Activated CD4-positive, alpha-beta T cell treated with anti-CD3 and anti-CD28 coated beads, Interleukin-2, amount 10 ng/mL, durations not matched to agents 7 days and 5 days (primary cell): ENCODE measurements around the gene MSRB2. TPM values are rescaled to one million over a fixed set of nuclear protein-coding genes. Genes with fewer than 3 reads are reported as not detected.
A peak's percentile ranks its signal among the peaks of the same experiment; 100 is the strongest.

Source experiments
- CTCF ChIA-PET: fragments of 350-600 bp; sonication (Branson Sonifier 250); formaldehyde crosslinking; loops from one replicate; lab custom pipeline; 2021; ENCODE audit warnings: antibody characterized with exemption; lab: Charles Lee
- POLR2A ChIA-PET: fragments of 350-600 bp; sonication (Branson Sonifier 250); formaldehyde crosslinking; loops from one replicate; lab custom pipeline; 2021; ENCODE audit warnings: antibody characterized with exemption; lab: Charles Lee
- DNase-seq: peaks from one replicate; pipeline ENCODE4 v3.0.0-alpha.2; 2020
- H3K27ac Mint-ChIP-seq: one replicate; pipeline ENCODE4 v1.8.0; 2021; ENCODE audit warnings: mild to moderate bottlenecking, moderate library complexity, mixed read lengths
- H3K27me3 Mint-ChIP-seq: one replicate; pipeline ENCODE4 v1.8.0; 2021; ENCODE audit warnings: mixed read lengths
- H3K36me3 Mint-ChIP-seq: one replicate; pipeline ENCODE4 v1.8.0; 2021; ENCODE audit warnings: low read depth, mixed read lengths
- H3K4me1 Mint-ChIP-seq: one replicate; pipeline ENCODE4 v1.8.0; 2021; ENCODE audit warnings: mixed read lengths
- H3K4me3 Mint-ChIP-seq: one replicate; pipeline ENCODE4 v1.8.0; 2021; ENCODE audit warnings: mild to moderate bottlenecking, moderate library complexity, mixed read lengths
- H3K9me3 Mint-ChIP-seq: one replicate; pipeline ENCODE4 v1.8.0; 2021; ENCODE audit warnings: mixed read lengths
- total RNA-seq, 2 experiments: library from RNA; stranded (reverse); gene quantifications; one replicate each; pipeline ENCODE4 v1.2.3, GENCODE V29; 2021

Gene MSRB2
- total RNA-seq, 2 experiments from 2014 or later = 6.5 to 9.2 TPM

GRCh38 chr10:23147035-23147434 lies 51.7 kb downstream of the MSRB2 start:
- H3K27ac Mint-ChIP-seq = no peak overlapping the region
- ChIA-PET CTCF (no interaction called here), POLR2A (no interaction called here)
- H3K4me1 Mint-ChIP-seq = no peaks in the 10 kb centered on the region
- no peaks in the 10 kb centered on the region for H3K36me3 Mint-ChIP-seq
- H3K4me3 Mint-ChIP-seq = no peak overlapping the region
- H3K27me3 Mint-ChIP-seq = peaks cover under 1% of the 10 kb centered on the region
- H3K9me3 Mint-ChIP-seq = no peaks in the 10 kb centered on the region
- no peak for DNase-seq

GRCh38 chr10:23148214-23148613 lies 52.8 kb downstream of the MSRB2 start:
- no peak overlapping the region for H3K27ac Mint-ChIP-seq
- H3K9me3 Mint-ChIP-seq = no peaks in the 10 kb centered on the region
- DNase-seq = no peak
- H3K27me3 Mint-ChIP-seq = no peaks in the 10 kb centered on the region
- no peak overlapping the region for H3K4me3 Mint-ChIP-seq
- ChIA-PET POLR2A (no interaction called here), CTCF (no interaction called here)
- H3K4me1 Mint-ChIP-seq = no peaks in the 10 kb centered on the region
- no peaks in the 10 kb centered on the region for H3K36me3 Mint-ChIP-seq

DNA sequence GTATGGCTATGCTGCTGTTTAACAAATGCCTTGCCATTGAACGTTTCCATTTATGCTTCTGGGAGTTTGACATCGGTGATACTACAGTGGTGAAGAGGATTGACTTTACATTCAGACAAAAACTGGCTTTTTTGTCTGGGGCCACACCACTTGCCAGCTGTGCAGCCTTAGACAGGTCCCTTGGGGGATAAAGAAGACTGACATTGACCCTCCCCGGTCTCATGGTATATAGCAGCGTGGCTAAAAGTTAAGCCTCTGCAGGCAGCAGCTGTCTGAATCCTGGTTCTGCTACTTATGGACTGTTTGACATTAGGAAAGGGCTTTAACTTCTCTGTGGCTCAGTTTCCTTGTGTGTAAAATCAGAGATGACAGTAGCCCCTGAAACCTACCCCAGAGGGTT lies 54.7 kb downstream of the MSRB2 start:
- H3K9me3 Mint-ChIP-seq = no peaks in the 10 kb centered on the region
- no peaks in the 10 kb centered on the region for H3K27me3 Mint-ChIP-seq
- H3K27ac Mint-ChIP-seq = no peak overlapping the region
- CTCF ChIA-PET = no interaction called here
- POLR2A ChIA-PET = no interaction called here
- H3K4me1 Mint-ChIP-seq = no peaks in the 10 kb centered on the region
- no peaks in the 10 kb centered on the region for H3K36me3 Mint-ChIP-seq
- DNase-seq = no peak
- H3K4me3 Mint-ChIP-seq = no peak overlapping the region

DNA sequence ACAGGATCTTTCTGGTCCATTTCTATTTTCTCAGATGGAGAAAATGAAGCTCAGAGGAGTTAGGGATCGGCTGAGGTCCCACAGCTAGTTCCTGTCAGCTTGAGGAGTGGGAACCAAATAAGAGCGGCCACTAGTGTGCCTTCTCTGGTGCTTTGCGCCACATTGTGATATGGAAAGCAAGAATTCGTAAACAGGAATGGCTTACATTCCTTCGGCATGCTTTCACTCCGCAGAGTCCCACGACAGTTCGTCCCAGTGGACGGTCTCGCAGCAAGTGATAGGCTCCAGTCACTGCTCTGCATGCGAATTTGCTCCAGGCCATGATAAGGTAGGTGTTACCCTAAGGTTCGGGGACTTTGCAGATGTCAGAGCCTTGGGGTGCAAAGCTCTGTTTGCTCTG lies 55.2 kb downstream of the MSRB2 start:
- ChIA-PET CTCF (no interaction called here), POLR2A (no interaction called here)
- no peak overlapping the region for H3K4me3 Mint-ChIP-seq
- no peaks in the 10 kb centered on the region for H3K27me3 Mint-ChIP-seq
- H3K36me3 Mint-ChIP-seq = no peaks in the 10 kb centered on the region
- H3K9me3 Mint-ChIP-seq = no peaks in the 10 kb centered on the region
- no peak overlapping the region for H3K27ac Mint-ChIP-seq
- no peaks in the 10 kb centered on the region for H3K4me1 Mint-ChIP-seq
- no peak for DNase-seq

DNA sequence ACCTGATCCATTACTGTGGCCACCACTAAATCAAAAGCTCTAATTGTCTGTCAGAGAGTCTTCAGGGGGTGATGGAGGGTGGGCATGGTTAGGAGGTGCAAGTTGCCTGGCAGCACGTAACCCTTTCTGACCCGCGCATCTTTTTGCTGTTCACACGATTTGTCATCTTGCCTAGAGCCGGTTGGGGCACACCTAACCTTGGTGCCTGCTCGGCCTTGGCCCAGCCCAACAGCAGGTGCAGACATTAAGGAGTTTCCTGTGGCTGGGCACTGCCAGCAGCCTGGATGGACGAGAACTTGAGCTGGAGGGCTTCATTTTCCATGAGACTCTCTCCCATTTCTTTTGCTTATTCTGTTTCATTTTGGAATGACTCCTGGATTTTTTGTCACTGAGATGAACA lies 55.7 kb downstream of the MSRB2 start:
- DNase-seq = no peak
- Mint-ChIP-seq H3K27me3 (no peaks in the 10 kb centered on the region), H3K4me3 (no peak overlapping the region), H3K36me3 (no peaks in the 10 kb centered on the region), H3K27ac (no peak overlapping the region), H3K4me1 (no peaks in the 10 kb centered on the region), H3K9me3 (no peaks in the 10 kb centered on the region)
- CTCF ChIA-PET = no interaction called here
- POLR2A ChIA-PET = no interaction called here

DNA sequence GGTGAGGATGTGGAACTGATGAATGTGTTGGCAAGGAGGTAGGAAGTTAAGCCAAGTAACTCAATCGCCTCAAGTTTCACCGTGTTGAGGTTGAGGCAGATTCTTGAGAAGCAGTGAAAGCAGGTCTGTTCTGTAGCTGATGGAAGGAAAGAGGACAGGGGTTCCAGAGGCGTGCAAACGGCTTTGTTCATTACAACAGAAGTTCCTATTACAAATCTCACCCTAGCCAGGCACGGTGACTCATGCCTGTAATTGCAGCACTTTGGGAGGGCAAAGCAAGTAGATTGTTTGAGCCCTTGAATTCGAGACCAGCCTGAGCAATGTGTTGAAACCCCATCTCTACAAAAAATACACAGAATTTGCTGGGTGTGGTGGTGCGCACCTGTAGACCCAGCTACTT lies 59.8 kb downstream of the MSRB2 start:
- H3K36me3 Mint-ChIP-seq = no peaks in the 10 kb centered on the region
- CTCF ChIA-PET = no interaction called here
- H3K9me3 Mint-ChIP-seq = no peaks in the 10 kb centered on the region
- H3K27ac Mint-ChIP-seq = no peak overlapping the region
- H3K27me3 Mint-ChIP-seq = peaks cover 1% of the 10 kb centered on the region
- no peak for DNase-seq
- H3K4me1 Mint-ChIP-seq = peaks cover 7% of the 10 kb centered on the region
- POLR2A ChIA-PET = no interaction called here
- no peak overlapping the region for H3K4me3 Mint-ChIP-seq

GRCh38 chr10:23156447-23157150 lies 61.2 kb downstream of the MSRB2 start:
- H3K9me3 Mint-ChIP-seq = no peaks in the 10 kb centered on the region
- no peak overlapping the region for H3K27ac Mint-ChIP-seq
- H3K4me1 Mint-ChIP-seq = peaks cover 7% of the 10 kb centered on the region
- H3K4me3 Mint-ChIP-seq = no peak overlapping the region
- DNase-seq = no peak
- ChIA-PET CTCF (interaction anchor here (0.6 to 1.7 kb wide), 2 partner anchors 10 to 111 kb away, joined by 4 to 7 read pairs; no protein-coding TSS in a partner anchor), POLR2A (no interaction called here)
- no peaks in the 10 kb centered on the region for H3K36me3 Mint-ChIP-seq
- peaks cover 5% of the 10 kb centered on the region for H3K27me3 Mint-ChIP-seq

DNA sequence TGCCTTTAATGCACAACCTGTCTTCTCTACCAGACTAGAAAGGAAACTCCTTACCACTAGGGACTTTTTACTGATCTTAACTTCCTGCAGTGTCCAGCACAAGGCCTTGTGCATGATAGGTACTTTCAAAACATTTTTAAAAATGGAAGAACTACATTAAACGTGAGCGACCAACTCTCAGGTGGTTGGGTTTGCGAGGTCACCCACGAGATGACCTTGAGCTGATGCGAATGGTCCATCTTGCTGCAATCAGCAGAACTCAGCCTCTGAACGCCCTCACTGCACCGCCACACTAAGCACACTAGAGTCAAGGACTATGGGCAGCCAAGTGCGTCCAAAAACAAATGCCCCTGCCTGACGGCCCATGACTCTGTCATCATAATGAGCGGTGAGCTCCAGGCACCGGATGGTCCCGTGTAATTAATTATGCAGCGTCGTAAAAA lies 61.9 kb downstream of the MSRB2 start:
- H3K36me3 Mint-ChIP-seq = no peaks in the 10 kb centered on the region
- POLR2A ChIA-PET = no interaction called here
- CTCF ChIA-PET = interaction anchor here (0.6 to 1.9 kb wide), 4 partner anchors 9 to 136 kb away, joined by 4 to 7 read pairs (median 6); no protein-coding TSS in a partner anchor
- no peaks in the 10 kb centered on the region for H3K9me3 Mint-ChIP-seq
- H3K4me3 Mint-ChIP-seq = no peak overlapping the region
- H3K4me1 Mint-ChIP-seq = peaks cover 7% of the 10 kb centered on the region
- H3K27me3 Mint-ChIP-seq = peaks cover 5% of the 10 kb centered on the region
- no peak for DNase-seq
- no peak overlapping the region for H3K27ac Mint-ChIP-seq

GRCh38 chr10:23157691-23158369 lies 62.5 kb downstream of the MSRB2 start:
- CTCF ChIA-PET = interaction anchor here (0.6 to 1.9 kb wide), 5 partner anchors 9 to 1039 kb away, joined by 4 to 7 read pairs (median 5); no protein-coding TSS in a partner anchor
- H3K36me3 Mint-ChIP-seq = no peaks in the 10 kb centered on the region
- H3K4me3 Mint-ChIP-seq = no peak overlapping the region
- no peaks in the 10 kb centered on the region for H3K9me3 Mint-ChIP-seq
- H3K27me3 Mint-ChIP-seq = peaks cover 5% of the 10 kb centered on the region
- H3K4me1 Mint-ChIP-seq = peaks cover 7% of the 10 kb centered on the region
- H3K27ac Mint-ChIP-seq = no peak overlapping the region
- POLR2A ChIA-PET = no interaction called here
- peak; percentile 16 for DNase-seq

GRCh38 chr10:23158370-23158769 lies 63.0 kb downstream of the MSRB2 start:
- Mint-ChIP-seq H3K9me3 (no peaks in the 10 kb centered on the region), H3K4me1 (peaks cover 7% of the 10 kb centered on the region), H3K36me3 (no peaks in the 10 kb centered on the region), H3K27ac (no peak overlapping the region), H3K4me3 (no peak overlapping the region), H3K27me3 (peaks cover 5% of the 10 kb centered on the region)
- DNase-seq = peak; percentile 41
- CTCF ChIA-PET = interaction anchor here (1.0 to 1.9 kb wide), 4 partner anchors 8 to 1038 kb away, joined by 4 to 7 read pairs (median 6); no protein-coding TSS in a partner anchor
- POLR2A ChIA-PET = no interaction called here

- H3K27me3 Mint-ChIP-seq = peaks cover 54% of the 10 kb centered on the region
- CTCF ChIA-PET = interaction anchor here (1.4 kb wide), 1 partner anchor 18 kb away, joined by 3 read pairs; no protein-coding TSS in a partner anchor
- H3K36me3 Mint-ChIP-seq = no peaks in the 10 kb centered on the region
- H3K27ac Mint-ChIP-seq = no peak overlapping the region
- no peak overlapping the region for H3K4me3 Mint-ChIP-seq
- POLR2A ChIA-PET = no interaction called here
- DNase-seq = peak; percentile 10
- no peaks in the 10 kb centered on the region for H3K9me3 Mint-ChIP-seq
- no peaks in the 10 kb centered on the region for H3K4me1 Mint-ChIP-seq
Observed at GRCh38 chr10:23171232-23171876, 76.0 kb downstream of the MSRB2 start.
